Upper lobe of left lung (tissue), 4 donors: ENCODE measurements around the gene CFAP45.

Experiments
- CTCF ChIP-seq, 6 experiments: fragments of 450-650 bp in 4 of 6; fragments of 200-600 bp in 2 of 6; sonication (generic) in 2 of 6; IDR thresholded peaks; one replicate each; pipeline ENCODE4 v1.5.1; 2016 to 2019; ENCODE audit warnings: antibody characterized with exemption in 6 of 6
- EP300 ChIP-seq, 4 donors: sonication (generic); formaldehyde crosslinking; IDR thresholded peaks; one replicate each; pipeline ENCODE4 v1.5.1; 2017; ENCODE audit warnings: antibody characterized with exemption in 4 of 4, control low read depth in 2 of 4
- POLR2AphosphoS5 ChIP-seq, 2 donors: sonication (generic); formaldehyde crosslinking; IDR thresholded peaks; one replicate each; pipeline ENCODE4 v1.5.1; 2017; ENCODE audit warnings: antibody characterized with exemption in 2 of 2

- TF ChIP-seq CTCF (IDR thresholded peaks at IDR 0.05) (no peak), EP300 (IDR thresholded peaks at IDR 0.05) (no peak), POLR2AphosphoS5 (IDR thresholded peaks at IDR 0.05) (no peak)
These were observed 68.4 kb downstream of the CFAP45 start for GRCh38 chr1:159831412-159832141.
